ENCODE measurements around the gene COL6A2.
"Not testable (repeated sequence)": the region's sequence is repeated elsewhere in the genome, so short reads cannot be mapped to it uniquely, and the experiment has no call there.

Gene COL6A2

DNA sequence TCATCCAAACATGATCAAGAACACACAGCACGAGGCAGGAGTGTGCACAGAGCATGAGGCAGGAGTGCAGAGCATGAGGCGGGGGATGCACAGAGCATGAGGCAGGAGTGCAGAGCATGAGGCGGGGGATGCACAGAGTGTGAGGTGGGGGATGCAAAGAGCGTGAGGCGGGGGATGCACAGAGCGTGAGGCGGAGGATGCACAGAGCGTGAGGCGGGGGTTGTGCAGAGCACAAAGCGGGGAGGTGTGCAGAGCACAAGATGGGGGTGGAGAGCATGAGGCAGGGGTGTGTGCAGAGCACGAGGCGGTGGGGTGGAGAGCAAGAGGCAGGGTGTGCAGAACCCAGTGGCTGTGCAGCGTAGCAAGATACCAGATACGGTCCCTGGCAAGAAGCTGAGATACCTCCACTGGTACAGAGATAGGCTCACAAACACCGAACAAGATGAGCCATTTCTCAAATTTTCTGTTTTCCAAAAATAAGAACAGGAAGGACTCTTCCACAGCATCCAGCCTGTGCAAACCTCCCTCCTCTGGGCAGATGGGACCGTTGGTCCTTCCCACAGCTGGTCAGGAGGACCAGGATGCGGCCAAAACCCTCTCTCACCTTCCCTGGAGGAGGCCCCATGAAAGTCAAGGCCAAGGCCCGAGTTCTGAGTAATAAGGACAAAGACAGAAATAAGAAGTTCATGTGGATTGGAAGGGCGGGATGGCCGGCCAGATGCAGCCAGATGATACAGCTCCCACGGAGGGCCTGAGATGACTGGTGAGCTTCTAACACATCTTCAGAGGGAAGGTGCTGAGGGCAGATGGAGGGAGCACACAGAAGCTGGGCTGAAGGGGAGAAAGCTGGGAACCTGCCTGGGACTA lies 74.3 kb downstream of the COL6A2 start:
- no peak for DNase-seq (ENCODE audit: low read depth in 2 of 2)

- DNase-seq (ENCODE audit: low read depth in 2 of 2), result no peak
Observed at GRCh38 chr21:46172863-46173528, 75.1 kb downstream of the COL6A2 start.

- DNase-seq (ENCODE audit: low read depth in 2 of 2), result no peak
Observed at GRCh38 chr21:46173573-46173972, 75.7 kb downstream of the COL6A2 start.

GRCh38 chr21:46176443-46177129 lies 78.7 kb downstream of the COL6A2 start:
- not testable (repeated sequence) for DNase-seq (ENCODE audit: low read depth in 2 of 2)

GRCh38 chr21:46178961-46179360 lies 81.0 kb downstream of the COL6A2 start:
- no peak for DNase-seq (ENCODE audit: low read depth in 2 of 2)
